ENCODE measurements around the gene TMEM9. TPM values are rescaled to one million over a fixed set of nuclear protein-coding genes. Genes with fewer than 3 reads are reported as not detected.

Gene TMEM9
- total and polyA plus RNA-seq, 9 of the 15 experiments (the other 6 are each of a cell fraction or from before 2014, with no cell fraction given): 30.4 to 107 (median 67.6) TPM

DNA sequence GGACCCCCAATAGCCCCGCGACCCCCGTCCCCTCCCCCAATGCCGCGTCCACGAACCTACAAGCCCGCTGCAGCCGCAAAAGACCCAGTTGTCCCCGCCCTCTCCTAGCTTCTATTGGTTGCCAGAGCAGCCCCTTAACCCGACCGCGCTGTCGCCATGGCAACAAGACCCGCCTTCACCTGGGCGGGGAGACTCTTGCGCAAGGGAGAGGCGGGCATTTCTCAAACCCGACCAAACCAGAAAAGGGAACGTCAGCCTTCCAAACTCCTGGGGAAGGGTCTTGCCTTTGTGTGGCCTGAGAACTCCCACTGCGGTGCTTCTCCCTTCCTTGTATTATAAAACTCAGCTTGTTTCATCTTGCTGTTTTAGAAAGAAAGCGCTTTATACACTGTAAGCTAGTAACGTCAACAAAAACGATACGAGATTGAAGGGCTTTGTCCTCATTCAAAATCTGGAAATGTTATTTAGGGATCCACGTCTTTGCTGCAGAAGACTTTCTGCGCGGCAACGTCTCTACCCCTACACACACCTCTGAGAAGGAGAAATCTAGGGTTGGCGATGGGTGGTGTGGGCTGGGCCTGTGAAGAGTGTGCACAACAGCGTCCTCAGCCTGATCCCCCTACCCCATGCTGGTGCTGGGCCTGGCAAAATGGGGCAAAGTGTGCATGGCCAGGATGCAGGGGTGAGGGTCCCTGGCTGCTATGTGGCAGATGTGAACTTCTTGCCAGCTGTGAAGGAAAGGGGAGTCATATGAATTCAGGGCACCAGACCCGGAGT, at the start of gene TMEM9 (continued):
- TF ChIP-seq, protein P1, sequence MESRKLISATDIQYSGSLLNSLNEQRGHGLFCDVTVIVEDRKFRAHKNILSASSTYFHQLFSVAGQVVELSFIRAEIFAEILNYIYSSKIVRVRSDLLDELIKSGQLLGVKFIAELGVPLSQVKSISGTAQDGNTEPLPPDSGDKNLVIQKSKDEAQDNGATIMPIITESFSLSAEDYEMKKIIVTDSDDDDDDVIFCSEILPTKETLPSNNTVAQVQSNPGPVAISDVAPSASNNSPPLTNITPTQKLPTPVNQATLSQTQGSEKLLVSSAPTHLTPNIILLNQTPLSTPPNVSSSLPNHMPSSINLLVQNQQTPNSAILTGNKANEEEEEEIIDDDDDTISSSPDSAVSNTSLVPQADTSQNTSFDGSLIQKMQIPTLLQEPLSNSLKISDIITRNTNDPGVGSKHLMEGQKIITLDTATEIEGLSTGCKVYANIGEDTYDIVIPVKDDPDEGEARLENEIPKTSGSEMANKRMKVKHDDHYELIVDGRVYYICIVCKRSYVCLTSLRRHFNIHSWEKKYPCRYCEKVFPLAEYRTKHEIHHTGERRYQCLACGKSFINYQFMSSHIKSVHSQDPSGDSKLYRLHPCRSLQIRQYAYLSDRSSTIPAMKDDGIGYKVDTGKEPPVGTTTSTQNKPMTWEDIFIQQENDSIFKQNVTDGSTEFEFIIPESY (CRISPR knock-in tag; IDR thresholded peaks at IDR 0.05): 0 out of 2 replicates have a peak, but pooled peaks have one; percentile 27
- TF ChIP-seq CHD2 (IDR thresholded peaks at IDR 0.05; ENCODE audit: low read depth, low read length) (peak; percentile 65), EHMT2 (IDR thresholded peaks at IDR 0.05) (peak; percentile 32; the same call in 1 of the 2 replicates), SUPT5H (IDR thresholded peaks at IDR 0.05) (peak; percentile 35; the same call in 1 of the 2 replicates), MED1 (CRISPR knock-in tag; IDR thresholded peaks at IDR 0.05; ENCODE audit: borderline replicate concordance) (no peak), HNRNPLL (IDR thresholded peaks at IDR 0.05; ENCODE audit: low read depth, low read length, poor library complexity, severe bottlenecking) (peak; percentile 94), ZNF668 (CRISPR knock-in tag; IDR thresholded peaks at IDR 0.05) (peak; percentile 38; the same call in 1 of the 2 replicates), PTTG1 (tag; IDR thresholded peaks at IDR 0.05; ENCODE audit: low read depth) (peak; percentile 47; the same call in 1 of the 2 replicates), CEBPG (CRISPR knock-in tag; IDR thresholded peaks at IDR 0.05) (peak; percentile 100), CEBPG (tag; conservative IDR thresholded peaks at IDR 0.05 in 1 of 2, IDR thresholded peaks at IDR 0.05 in 1 of 2) (peak; percentile 99 to 100), SIN3A (IDR thresholded peaks at IDR 0.05; ENCODE audit: borderline replicate concordance in 2 of 2, control insufficient read depth in 1 of 2, low read depth in 2 of 2, low read length in 2 of 2) (no peak; a peak in 1 of 4 replicates)
- TF ChIP-seq, protein P2, sequence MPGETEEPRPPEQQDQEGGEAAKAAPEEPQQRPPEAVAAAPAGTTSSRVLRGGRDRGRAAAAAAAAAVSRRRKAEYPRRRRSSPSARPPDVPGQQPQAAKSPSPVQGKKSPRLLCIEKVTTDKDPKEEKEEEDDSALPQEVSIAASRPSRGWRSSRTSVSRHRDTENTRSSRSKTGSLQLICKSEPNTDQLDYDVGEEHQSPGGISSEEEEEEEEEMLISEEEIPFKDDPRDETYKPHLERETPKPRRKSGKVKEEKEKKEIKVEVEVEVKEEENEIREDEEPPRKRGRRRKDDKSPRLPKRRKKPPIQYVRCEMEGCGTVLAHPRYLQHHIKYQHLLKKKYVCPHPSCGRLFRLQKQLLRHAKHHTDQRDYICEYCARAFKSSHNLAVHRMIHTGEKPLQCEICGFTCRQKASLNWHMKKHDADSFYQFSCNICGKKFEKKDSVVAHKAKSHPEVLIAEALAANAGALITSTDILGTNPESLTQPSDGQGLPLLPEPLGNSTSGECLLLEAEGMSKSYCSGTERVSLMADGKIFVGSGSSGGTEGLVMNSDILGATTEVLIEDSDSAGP (CRISPR knock-in tag; IDR thresholded peaks at IDR 0.05): 0 out of 2 replicates have a peak, but pooled peaks have one; percentile 28
- TF ChIP-seq, protein P3, sequence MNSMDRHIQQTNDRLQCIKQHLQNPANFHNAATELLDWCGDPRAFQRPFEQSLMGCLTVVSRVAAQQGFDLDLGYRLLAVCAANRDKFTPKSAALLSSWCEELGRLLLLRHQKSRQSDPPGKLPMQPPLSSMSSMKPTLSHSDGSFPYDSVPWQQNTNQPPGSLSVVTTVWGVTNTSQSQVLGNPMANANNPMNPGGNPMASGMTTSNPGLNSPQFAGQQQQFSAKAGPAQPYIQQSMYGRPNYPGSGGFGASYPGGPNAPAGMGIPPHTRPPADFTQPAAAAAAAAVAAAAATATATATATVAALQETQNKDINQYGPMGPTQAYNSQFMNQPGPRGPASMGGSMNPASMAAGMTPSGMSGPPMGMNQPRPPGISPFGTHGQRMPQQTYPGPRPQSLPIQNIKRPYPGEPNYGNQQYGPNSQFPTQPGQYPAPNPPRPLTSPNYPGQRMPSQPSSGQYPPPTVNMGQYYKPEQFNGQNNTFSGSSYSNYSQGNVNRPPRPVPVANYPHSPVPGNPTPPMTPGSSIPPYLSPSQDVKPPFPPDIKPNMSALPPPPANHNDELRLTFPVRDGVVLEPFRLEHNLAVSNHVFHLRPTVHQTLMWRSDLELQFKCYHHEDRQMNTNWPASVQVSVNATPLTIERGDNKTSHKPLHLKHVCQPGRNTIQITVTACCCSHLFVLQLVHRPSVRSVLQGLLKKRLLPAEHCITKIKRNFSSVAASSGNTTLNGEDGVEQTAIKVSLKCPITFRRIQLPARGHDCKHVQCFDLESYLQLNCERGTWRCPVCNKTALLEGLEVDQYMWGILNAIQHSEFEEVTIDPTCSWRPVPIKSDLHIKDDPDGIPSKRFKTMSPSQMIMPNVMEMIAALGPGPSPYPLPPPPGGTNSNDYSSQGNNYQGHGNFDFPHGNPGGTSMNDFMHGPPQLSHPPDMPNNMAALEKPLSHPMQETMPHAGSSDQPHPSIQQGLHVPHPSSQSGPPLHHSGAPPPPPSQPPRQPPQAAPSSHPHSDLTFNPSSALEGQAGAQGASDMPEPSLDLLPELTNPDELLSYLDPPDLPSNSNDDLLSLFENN (IDR thresholded peaks at IDR 0.05; ENCODE audit: low read depth in 2 of 2, low read length in 2 of 2): no peak
- TF ChIP-seq, protein P4, sequence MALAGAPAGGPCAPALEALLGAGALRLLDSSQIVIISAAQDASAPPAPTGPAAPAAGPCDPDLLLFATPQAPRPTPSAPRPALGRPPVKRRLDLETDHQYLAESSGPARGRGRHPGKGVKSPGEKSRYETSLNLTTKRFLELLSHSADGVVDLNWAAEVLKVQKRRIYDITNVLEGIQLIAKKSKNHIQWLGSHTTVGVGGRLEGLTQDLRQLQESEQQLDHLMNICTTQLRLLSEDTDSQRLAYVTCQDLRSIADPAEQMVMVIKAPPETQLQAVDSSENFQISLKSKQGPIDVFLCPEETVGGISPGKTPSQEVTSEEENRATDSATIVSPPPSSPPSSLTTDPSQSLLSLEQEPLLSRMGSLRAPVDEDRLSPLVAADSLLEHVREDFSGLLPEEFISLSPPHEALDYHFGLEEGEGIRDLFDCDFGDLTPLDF (CRISPR knock-in tag; IDR thresholded peaks at IDR 0.05): peak; percentile 65

Measured in K562 (cell line).